ENCODE measurements around the gene JADE2.
A peak's percentile ranks its signal among the peaks of the same experiment; 100 is the strongest.

The JADE2 gene

DNA sequence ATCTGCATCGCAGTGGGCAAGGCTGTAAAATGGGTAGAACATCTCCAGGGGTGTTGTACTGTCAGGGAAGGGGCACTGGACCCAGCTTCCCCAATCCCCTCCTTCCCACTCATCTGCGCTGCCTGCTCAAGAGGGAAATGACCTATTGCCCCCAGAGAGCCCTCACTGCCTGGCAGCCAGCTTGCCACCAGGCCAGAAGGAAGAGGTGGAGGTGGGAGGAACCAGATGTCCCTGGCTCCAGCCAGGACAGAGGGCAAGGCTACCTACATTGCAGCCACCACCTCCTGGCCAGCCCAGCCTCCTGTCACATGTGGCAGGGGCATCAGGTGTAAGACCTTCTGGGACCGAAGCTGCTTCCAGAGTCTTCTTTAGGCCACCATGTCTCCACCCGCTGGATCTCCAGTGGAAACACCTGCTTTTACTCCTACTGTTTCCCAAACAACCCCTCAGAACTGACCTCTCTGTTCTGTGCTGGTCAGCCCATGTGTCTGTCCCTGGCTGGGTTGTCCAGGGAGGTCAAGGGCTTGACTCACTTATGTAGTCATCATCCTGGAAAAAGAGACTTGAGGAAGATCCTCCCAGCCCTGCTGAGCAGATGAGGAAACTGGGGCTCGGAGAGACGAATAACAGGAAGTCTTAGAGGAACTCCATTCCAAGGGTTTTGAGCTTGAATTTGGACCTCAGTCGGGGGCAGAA, 42.3 kb downstream of the JADE2 start:
- no peak overlapping the region for H3K4me3 ChIP-seq (replicated peaks; ENCODE audit: low read depth, low read length)
- peak; percentile 77 for DNase-seq (ENCODE audit: low read depth)
- TF ChIP-seq, protein P1, sequence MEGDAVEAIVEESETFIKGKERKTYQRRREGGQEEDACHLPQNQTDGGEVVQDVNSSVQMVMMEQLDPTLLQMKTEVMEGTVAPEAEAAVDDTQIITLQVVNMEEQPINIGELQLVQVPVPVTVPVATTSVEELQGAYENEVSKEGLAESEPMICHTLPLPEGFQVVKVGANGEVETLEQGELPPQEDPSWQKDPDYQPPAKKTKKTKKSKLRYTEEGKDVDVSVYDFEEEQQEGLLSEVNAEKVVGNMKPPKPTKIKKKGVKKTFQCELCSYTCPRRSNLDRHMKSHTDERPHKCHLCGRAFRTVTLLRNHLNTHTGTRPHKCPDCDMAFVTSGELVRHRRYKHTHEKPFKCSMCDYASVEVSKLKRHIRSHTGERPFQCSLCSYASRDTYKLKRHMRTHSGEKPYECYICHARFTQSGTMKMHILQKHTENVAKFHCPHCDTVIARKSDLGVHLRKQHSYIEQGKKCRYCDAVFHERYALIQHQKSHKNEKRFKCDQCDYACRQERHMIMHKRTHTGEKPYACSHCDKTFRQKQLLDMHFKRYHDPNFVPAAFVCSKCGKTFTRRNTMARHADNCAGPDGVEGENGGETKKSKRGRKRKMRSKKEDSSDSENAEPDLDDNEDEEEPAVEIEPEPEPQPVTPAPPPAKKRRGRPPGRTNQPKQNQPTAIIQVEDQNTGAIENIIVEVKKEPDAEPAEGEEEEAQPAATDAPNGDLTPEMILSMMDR (IDR thresholded peaks at IDR 0.05; ENCODE audit: low read length, missing control alignments), result no peak

DNA sequence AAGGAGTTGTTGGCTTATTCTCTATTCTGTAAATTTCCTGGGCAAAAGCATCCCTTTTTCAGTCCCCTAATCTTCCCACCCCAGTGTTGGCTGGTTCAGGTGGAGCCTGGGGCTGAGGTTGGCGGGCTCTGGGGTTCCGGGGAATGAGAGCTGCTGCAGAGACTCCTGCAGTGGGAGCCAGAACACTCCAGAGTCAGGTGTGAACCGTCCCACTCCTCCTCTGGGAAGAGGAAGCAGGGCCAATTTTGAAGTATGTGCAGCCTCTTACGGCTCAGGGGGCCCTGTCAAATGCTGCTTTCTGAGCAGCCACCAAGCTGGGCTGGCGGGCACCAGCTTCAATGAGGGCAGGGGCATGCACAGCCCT, 42.8 kb downstream of the JADE2 start:
- no peak for DNase-seq (ENCODE audit: low read depth)
- TF ChIP-seq, protein P1 (IDR thresholded peaks at IDR 0.05; ENCODE audit: low read length, missing control alignments), result no peak
- H3K4me3 ChIP-seq (replicated peaks; ENCODE audit: low read depth, low read length), result no peak overlapping the region

DNA sequence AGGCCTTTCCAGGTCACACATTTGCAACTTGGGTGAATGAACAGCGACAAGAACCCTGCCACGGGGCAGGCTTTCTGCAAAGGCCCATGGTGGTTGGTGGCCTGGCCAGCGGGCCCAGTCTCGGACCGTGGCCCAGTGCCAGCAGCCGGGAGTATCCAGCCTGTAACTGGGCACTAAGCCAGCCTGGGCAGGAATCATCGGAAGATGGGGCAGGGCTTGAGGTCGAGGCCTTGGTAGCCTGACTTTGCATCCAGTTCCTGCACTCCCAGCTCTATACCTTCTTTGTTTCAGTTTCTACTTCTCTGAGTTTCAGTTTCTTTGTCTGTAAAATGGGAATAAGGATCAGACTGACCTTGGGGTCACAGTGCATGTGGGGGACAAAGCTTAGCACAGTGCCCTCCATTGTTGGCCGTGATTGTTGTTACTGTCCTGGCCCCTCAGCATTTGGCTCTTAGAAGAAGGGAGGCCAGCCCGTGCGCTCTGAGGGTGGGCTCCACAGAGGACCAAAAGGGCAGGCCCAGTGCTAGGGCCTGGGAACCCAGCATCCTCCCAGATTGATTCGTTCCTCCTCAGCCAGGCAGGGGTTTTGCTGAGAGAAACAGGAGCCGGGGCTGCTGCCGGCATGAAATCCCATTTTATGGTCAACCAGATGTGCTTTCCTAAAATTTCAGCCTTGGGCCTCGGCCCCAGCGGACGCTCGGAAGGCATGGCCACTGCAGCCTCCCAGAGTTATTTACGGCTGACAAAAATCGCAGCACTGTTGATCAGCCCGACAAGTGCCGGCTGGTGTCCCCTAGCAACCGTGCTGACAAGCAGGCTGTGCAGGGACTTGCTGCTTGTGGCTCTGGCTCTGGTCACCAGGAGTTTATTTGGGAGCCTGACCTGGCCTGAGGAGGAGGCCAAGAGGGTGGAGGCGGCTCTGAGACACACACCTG, 43.6 kb downstream of the JADE2 start:
- DNase-seq (ENCODE audit: low read depth), result peak; percentile 83
- TF ChIP-seq, protein P1 (IDR thresholded peaks at IDR 0.05; ENCODE audit: low read length, missing control alignments), result no peak
- no peak overlapping the region for H3K4me3 ChIP-seq (replicated peaks; ENCODE audit: low read depth, low read length)

DNA sequence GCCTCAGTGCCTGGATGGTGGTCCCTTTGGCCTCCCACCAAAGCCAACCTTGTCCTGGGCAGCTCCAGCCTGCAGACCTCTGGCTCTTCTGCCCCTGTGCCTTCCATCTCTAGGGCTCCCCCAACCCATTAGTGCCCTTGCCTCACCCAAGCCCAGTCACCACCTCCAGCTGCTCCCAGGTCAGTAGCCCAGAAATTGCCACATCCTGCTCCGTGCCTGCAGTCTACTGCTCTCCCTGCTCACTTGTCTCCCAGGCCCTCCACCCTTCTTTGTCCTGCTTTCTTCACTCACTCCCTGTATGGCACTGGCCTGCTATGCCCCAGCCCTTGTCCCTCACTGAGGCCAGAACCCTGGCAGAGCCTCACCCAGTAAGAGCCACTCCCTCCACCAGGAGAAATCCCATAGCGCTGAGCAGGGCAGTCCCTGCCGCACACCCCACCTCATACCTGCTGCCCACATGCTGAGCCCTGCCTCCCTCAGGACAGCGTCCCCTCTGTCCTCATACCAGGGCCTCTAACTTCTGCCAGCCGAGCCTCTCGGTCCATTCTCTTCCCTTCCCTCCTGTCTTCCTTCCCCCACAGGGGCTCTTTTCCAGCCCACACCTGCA, 44.4 kb downstream of the JADE2 start:
- TF ChIP-seq, protein P1 (IDR thresholded peaks at IDR 0.05; ENCODE audit: low read length, missing control alignments), result no peak
- no peak for DNase-seq (ENCODE audit: low read depth)
- no peak overlapping the region for H3K4me3 ChIP-seq (replicated peaks; ENCODE audit: low read depth, low read length)

DNA sequence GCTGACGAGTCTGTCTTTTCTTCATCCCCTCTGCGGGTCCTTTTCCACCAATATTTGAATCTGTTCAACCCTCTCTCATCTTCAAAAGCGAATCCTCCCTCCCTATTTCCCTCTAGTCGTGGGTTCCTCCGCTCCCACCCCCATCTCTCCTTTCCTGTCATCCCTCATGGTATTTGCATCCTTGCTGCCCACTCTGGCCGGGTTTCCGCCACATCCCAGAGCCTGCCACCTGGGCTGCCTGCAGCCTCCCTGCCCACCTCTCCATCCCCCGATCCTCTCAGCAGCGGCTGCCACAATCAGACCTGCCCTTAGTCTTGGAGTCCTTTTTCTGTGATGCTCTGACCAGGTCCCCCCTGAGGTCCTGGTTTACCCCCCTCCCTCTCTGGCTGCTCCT, 44.9 kb downstream of the JADE2 start:
- TF ChIP-seq, protein P1 (IDR thresholded peaks at IDR 0.05; ENCODE audit: low read length, missing control alignments), result no peak
- DNase-seq (ENCODE audit: low read depth), result no peak

DNA sequence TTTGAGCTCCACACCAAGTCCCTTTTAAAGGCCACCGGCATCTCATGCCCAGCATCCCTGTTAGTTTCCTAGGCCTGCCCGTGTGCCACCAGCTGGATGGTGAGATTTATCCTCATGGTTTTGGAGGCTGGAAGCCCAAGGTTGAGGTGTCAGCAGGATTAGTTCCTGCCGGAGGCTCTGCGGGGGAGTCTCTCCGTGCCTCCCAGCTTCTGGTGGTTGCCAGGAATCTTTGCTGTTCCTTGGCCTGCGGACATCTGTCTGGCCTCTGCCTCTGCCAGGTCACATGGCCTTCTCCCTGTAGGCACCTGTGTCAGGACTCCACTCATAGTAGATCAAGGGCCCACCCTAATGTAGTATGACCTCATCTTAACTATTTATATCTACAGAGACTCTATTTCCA, 45.4 kb downstream of the JADE2 start:
- TF ChIP-seq, protein P1 (IDR thresholded peaks at IDR 0.05; ENCODE audit: low read length, missing control alignments), result no peak

More for the DNA sequence above, 44.9 kb downstream of the JADE2 start:
- H3K4me3 ChIP-seq (replicated peaks; ENCODE audit: low read depth, low read length), result no peak overlapping the region

More for the DNA sequence above, 45.4 kb downstream of the JADE2 start:
- no peak for DNase-seq (ENCODE audit: low read depth)
- H3K4me3 ChIP-seq (replicated peaks; ENCODE audit: low read depth, low read length), result no peak overlapping the region
